Measurements from ENCODE around the gene ANXA7. TPM values are rescaled to one million over a fixed set of nuclear protein-coding genes. Genes with fewer than 3 reads are reported as not detected.

ANXA7 gene
- 118 TPM for polyA plus RNA-seq (2013)

GRCh38 chr10:73413528-73414229 is at the start of gene ANXA7:
Gene ANXA7 (minus strand): TSS chr10:73414058. CDS start chr10:73400856, 13,202 bp downstream.
- 0% methylated on average over 51 of the region's 62 CpGs for WGBS (ENCODE audit: insufficient coverage)
- Histone ChIP-seq H3K27ac (ENCODE audit: insufficient read depth in 1 of 2, low read depth in 1 of 2, low read length in 2 of 2, poor library complexity in 1 of 2, severe bottlenecking in 2 of 2) (peak within 1 kb of the TSS; percentile 96 to 98), H3K36me3 (ENCODE audit: control insufficient read depth in 4 of 4, insufficient read depth in 4 of 4, low read length in 3 of 4) (no peaks in the 10 kb centered on the region), H3K4me3 (ENCODE audit: control insufficient read depth in 1 of 7, extremely low read depth in 1 of 7, insufficient read depth in 4 of 7, low read depth in 2 of 7, low read length in 6 of 7) (peak within 1 kb of the TSS; percentile 74 to 97 (median 95)), H3K9me3 (ENCODE audit: control extremely low read depth in 1 of 5, control insufficient read depth in 4 of 5, insufficient read depth in 2 of 5, low read depth in 1 of 5, low read length in 4 of 5) (no peaks in the 10 kb centered on the region), H3K27me3 (replicated peaks in 2 of 5; ENCODE audit: control insufficient read depth in 4 of 5, insufficient read depth in 5 of 5, low read length in 4 of 5) (peaks cover 0 to 1% (median 0%) of the 10 kb centered on the region in 5 experiments), H3K4me1 (ENCODE audit: control extremely low read depth in 1 of 4, control insufficient read depth in 4 of 4, insufficient read depth in 4 of 4, low read length in 3 of 4) (peaks cover 9 to 32% (median 20%) of the 10 kb centered on the region in 4 experiments)
- POLR2A ChIA-PET, result interaction anchor here (1.4 kb wide), 1 partner anchor 161 kb away, joined by 3 read pairs; the partner anchor contains the start of gene MRPS16
- DNase-seq, result peak; percentile 89 to 94 (median 93)
- CTCF ChIA-PET, result interaction anchor here (1.4 kb wide), 1 partner anchor 12 kb away, joined by 3 read pairs; no protein-coding TSS in a partner anchor

GRCh38 chr10:73460897-73461296 is 47.0 kb upstream of the ANXA7 start:
- POLR2A ChIA-PET, result interaction anchor here (0.5 kb wide), 1 partner anchor 153 kb away, joined by 4 read pairs; no protein-coding TSS in a partner anchor
- H3K27ac ChIP-seq (ENCODE audit: insufficient read depth in 1 of 2, low read depth in 1 of 2, low read length in 2 of 2, poor library complexity in 1 of 2, severe bottlenecking in 2 of 2), result no peak overlapping the region
- WGBS (ENCODE audit: insufficient coverage), result 100% methylated on average over 4 of the region's 4 CpGs
- no peak for DNase-seq
- no peak overlapping the region for H3K4me3 ChIP-seq (ENCODE audit: control insufficient read depth in 1 of 7, extremely low read depth in 1 of 7, insufficient read depth in 4 of 7, low read depth in 2 of 7, low read length in 6 of 7)
- H3K4me1 ChIP-seq (ENCODE audit: control extremely low read depth in 1 of 4, control insufficient read depth in 4 of 4, insufficient read depth in 4 of 4, low read length in 3 of 4), result no peaks in the 10 kb centered on the region
- CTCF ChIA-PET, result no interaction called here
- H3K27me3 ChIP-seq (replicated peaks in 2 of 5; ENCODE audit: control insufficient read depth in 4 of 5, insufficient read depth in 5 of 5, low read length in 4 of 5), result no peaks in the 10 kb centered on the region
- peaks cover 0 to 17% (median 12%) of the 10 kb centered on the region in 4 experiments for H3K36me3 ChIP-seq (ENCODE audit: control insufficient read depth in 4 of 4, insufficient read depth in 4 of 4, low read length in 3 of 4)
- H3K9me3 ChIP-seq (ENCODE audit: control extremely low read depth in 1 of 5, control insufficient read depth in 4 of 5, insufficient read depth in 2 of 5, low read depth in 1 of 5, low read length in 4 of 5), result no peaks in the 10 kb centered on the region

- H3K4me1 ChIP-seq (ENCODE audit: control extremely low read depth in 1 of 4, control insufficient read depth in 4 of 4, insufficient read depth in 4 of 4, low read length in 3 of 4), result no peaks in the 10 kb centered on the region
- H3K36me3 ChIP-seq (ENCODE audit: control insufficient read depth in 4 of 4, insufficient read depth in 4 of 4, low read length in 3 of 4), result peaks cover 0 to 13% (median 7%) of the 10 kb centered on the region in 4 experiments
- no peak overlapping the region for H3K4me3 ChIP-seq (ENCODE audit: control insufficient read depth in 1 of 7, extremely low read depth in 1 of 7, insufficient read depth in 4 of 7, low read depth in 2 of 7, low read length in 6 of 7)
- POLR2A ChIA-PET, result no interaction called here
- CTCF ChIA-PET, result no interaction called here
- WGBS (ENCODE audit: insufficient coverage), result 100% methylated on average over 3 of the region's 6 CpGs
- no peaks in the 10 kb centered on the region for H3K27me3 ChIP-seq (replicated peaks in 2 of 5; ENCODE audit: control insufficient read depth in 4 of 5, insufficient read depth in 5 of 5, low read length in 4 of 5)
- H3K27ac ChIP-seq (ENCODE audit: insufficient read depth in 1 of 2, low read depth in 1 of 2, low read length in 2 of 2, poor library complexity in 1 of 2, severe bottlenecking in 2 of 2), result no peak overlapping the region
- no peak for DNase-seq
- H3K9me3 ChIP-seq (ENCODE audit: control extremely low read depth in 1 of 5, control insufficient read depth in 4 of 5, insufficient read depth in 2 of 5, low read depth in 1 of 5, low read length in 4 of 5), result no peaks in the 10 kb centered on the region
These were observed 45.9 kb upstream of the ANXA7 start for GRCh38 chr10:73459683-73460314.

- no peak overlapping the region for H3K27ac ChIP-seq (ENCODE audit: insufficient read depth in 1 of 2, low read depth in 1 of 2, low read length in 2 of 2, poor library complexity in 1 of 2, severe bottlenecking in 2 of 2)
- no peaks in the 10 kb centered on the region for H3K9me3 ChIP-seq (ENCODE audit: control extremely low read depth in 1 of 5, control insufficient read depth in 4 of 5, insufficient read depth in 2 of 5, low read depth in 1 of 5, low read length in 4 of 5)
- no peak overlapping the region for H3K4me3 ChIP-seq (ENCODE audit: control insufficient read depth in 1 of 7, extremely low read depth in 1 of 7, insufficient read depth in 4 of 7, low read depth in 2 of 7, low read length in 6 of 7)
- no peaks in the 10 kb centered on the region for H3K4me1 ChIP-seq (ENCODE audit: control extremely low read depth in 1 of 4, control insufficient read depth in 4 of 4, insufficient read depth in 4 of 4, low read length in 3 of 4)
- peaks cover 2 to 14% (median 4%) of the 10 kb centered on the region in 4 experiments for H3K36me3 ChIP-seq (ENCODE audit: control insufficient read depth in 4 of 4, insufficient read depth in 4 of 4, low read length in 3 of 4)
- peak; percentile 54 to 83 (median 64) for DNase-seq
- ChIA-PET POLR2A (no interaction called here), CTCF (no interaction called here)
- WGBS (ENCODE audit: insufficient coverage), result no CpG with 5 or more reads among the region's 2 CpGs
- H3K27me3 ChIP-seq (replicated peaks in 2 of 5; ENCODE audit: control insufficient read depth in 4 of 5, insufficient read depth in 5 of 5, low read length in 4 of 5), result no peaks in the 10 kb centered on the region
These were observed 42.5 kb upstream of the ANXA7 start for GRCh38 chr10:73456187-73456890.

- Histone ChIP-seq H3K4me1 (ENCODE audit: control extremely low read depth in 1 of 4, control insufficient read depth in 4 of 4, insufficient read depth in 4 of 4, low read length in 3 of 4) (no peaks in the 10 kb centered on the region), H3K27ac (ENCODE audit: insufficient read depth in 1 of 2, low read depth in 1 of 2, low read length in 2 of 2, poor library complexity in 1 of 2, severe bottlenecking in 2 of 2) (no peak overlapping the region), H3K9me3 (ENCODE audit: control extremely low read depth in 1 of 5, control insufficient read depth in 4 of 5, insufficient read depth in 2 of 5, low read depth in 1 of 5, low read length in 4 of 5) (no peaks in the 10 kb centered on the region), H3K36me3 (ENCODE audit: control insufficient read depth in 4 of 4, insufficient read depth in 4 of 4, low read length in 3 of 4) (peaks cover 2 to 20% (median 13%) of the 10 kb centered on the region in 4 experiments), H3K27me3 (replicated peaks in 2 of 5; ENCODE audit: control insufficient read depth in 4 of 5, insufficient read depth in 5 of 5, low read length in 4 of 5) (no peaks in the 10 kb centered on the region), H3K4me3 (ENCODE audit: control insufficient read depth in 1 of 7, extremely low read depth in 1 of 7, insufficient read depth in 4 of 7, low read depth in 2 of 7, low read length in 6 of 7) (no peak overlapping the region)
- POLR2A ChIA-PET, result no interaction called here
- 100% methylated on average over 1 of the region's 1 CpG for WGBS (ENCODE audit: insufficient coverage)
- CTCF ChIA-PET, result no interaction called here
- DNase-seq, result no peak
These were observed 35.3 kb upstream of the ANXA7 start for GRCh38 chr10:73449113-73449512.

- H3K9me3 ChIP-seq (ENCODE audit: control extremely low read depth in 1 of 5, control insufficient read depth in 4 of 5, insufficient read depth in 2 of 5, low read depth in 1 of 5, low read length in 4 of 5), result no peaks in the 10 kb centered on the region
- H3K4me1 ChIP-seq (ENCODE audit: control extremely low read depth in 1 of 4, control insufficient read depth in 4 of 4, insufficient read depth in 4 of 4, low read length in 3 of 4), result no peaks in the 10 kb centered on the region
- H3K36me3 ChIP-seq (ENCODE audit: control insufficient read depth in 4 of 4, insufficient read depth in 4 of 4, low read length in 3 of 4), result peaks cover 2 to 25% (median 11%) of the 10 kb centered on the region in 4 experiments
- no peak for DNase-seq
- no peak overlapping the region for H3K27ac ChIP-seq (ENCODE audit: insufficient read depth in 1 of 2, low read depth in 1 of 2, low read length in 2 of 2, poor library complexity in 1 of 2, severe bottlenecking in 2 of 2)
- no peak overlapping the region for H3K4me3 ChIP-seq (ENCODE audit: control insufficient read depth in 1 of 7, extremely low read depth in 1 of 7, insufficient read depth in 4 of 7, low read depth in 2 of 7, low read length in 6 of 7)
- no peaks in the 10 kb centered on the region for H3K27me3 ChIP-seq (replicated peaks in 2 of 5; ENCODE audit: control insufficient read depth in 4 of 5, insufficient read depth in 5 of 5, low read length in 4 of 5)
- ChIA-PET CTCF (no interaction called here), POLR2A (no interaction called here)
- 100% methylated on average over 1 of the region's 1 CpG for WGBS (ENCODE audit: insufficient coverage)
These were observed 34.5 kb upstream of the ANXA7 start for GRCh38 chr10:73448384-73448783.

- no peak for DNase-seq
- H3K4me1 ChIP-seq (ENCODE audit: control extremely low read depth in 1 of 4, control insufficient read depth in 4 of 4, insufficient read depth in 4 of 4, low read length in 3 of 4), result no peaks in the 10 kb centered on the region
- peaks cover 3 to 25% (median 13%) of the 10 kb centered on the region in 4 experiments for H3K36me3 ChIP-seq (ENCODE audit: control insufficient read depth in 4 of 4, insufficient read depth in 4 of 4, low read length in 3 of 4)
- no peak overlapping the region for H3K27ac ChIP-seq (ENCODE audit: insufficient read depth in 1 of 2, low read depth in 1 of 2, low read length in 2 of 2, poor library complexity in 1 of 2, severe bottlenecking in 2 of 2)
- ChIA-PET CTCF (no interaction called here), POLR2A (no interaction called here)
- H3K27me3 ChIP-seq (replicated peaks in 2 of 5; ENCODE audit: control insufficient read depth in 4 of 5, insufficient read depth in 5 of 5, low read length in 4 of 5), result no peaks in the 10 kb centered on the region
- no peak overlapping the region for H3K4me3 ChIP-seq (ENCODE audit: control insufficient read depth in 1 of 7, extremely low read depth in 1 of 7, insufficient read depth in 4 of 7, low read depth in 2 of 7, low read length in 6 of 7)
- no peaks in the 10 kb centered on the region for H3K9me3 ChIP-seq (ENCODE audit: control extremely low read depth in 1 of 5, control insufficient read depth in 4 of 5, insufficient read depth in 2 of 5, low read depth in 1 of 5, low read length in 4 of 5)
These were observed 33.1 kb upstream of the ANXA7 start for GRCh38 chr10:73446926-73447325.

Data from common myeloid progenitor, CD34-positive (primary cell).